ENCODE data around the gene RAE1.

Gene RAE1

DNA sequence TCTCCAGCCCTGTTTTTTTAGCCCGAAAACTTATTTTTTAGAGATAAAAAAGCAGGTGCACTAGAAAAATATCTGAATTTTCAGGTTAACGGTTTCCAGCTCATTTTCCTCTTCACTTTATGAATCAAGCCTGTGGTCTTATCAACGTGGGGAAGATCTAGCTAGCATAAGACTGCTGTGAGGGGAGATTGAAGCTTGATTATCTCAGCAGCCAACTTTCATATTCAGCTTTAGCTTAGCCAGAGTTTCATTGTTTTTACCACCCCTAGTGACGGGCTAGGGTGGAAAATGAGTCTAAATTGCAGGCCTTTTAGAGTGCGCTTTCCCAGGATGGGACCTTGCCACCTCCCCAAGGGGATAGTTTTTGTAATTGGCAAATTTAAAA, 28.2 kb downstream of the RAE1 start:
- no peak overlapping the region for H3K27ac ChIP-seq (ENCODE audit: low read depth in 2 of 2, low read length in 2 of 2)
- no peaks in the 10 kb centered on the region for H3K27me3 ChIP-seq (ENCODE audit: control insufficient read depth in 2 of 2, insufficient read depth in 2 of 2, low read length in 2 of 2)
- no peak overlapping the region for H3K4me3 ChIP-seq (ENCODE audit: low read length in 2 of 2)
- no peaks in the 10 kb centered on the region for H3K9me3 ChIP-seq (ENCODE audit: control insufficient read depth in 2 of 2, low read length in 2 of 2)
- H3K4me1 ChIP-seq (ENCODE audit: control insufficient read depth in 2 of 2, insufficient read depth in 2 of 2, low read length in 2 of 2), result peaks cover 9 to 12% of the 10 kb centered on the region in 2 donors
- H3K36me3 ChIP-seq (ENCODE audit: control insufficient read depth in 2 of 2, insufficient read depth in 2 of 2, low read length in 2 of 2), result peaks cover 21 to 40% of the 10 kb centered on the region in 2 donors
- no peak overlapping the region for H3K9ac ChIP-seq (ENCODE audit: low read depth in 1 of 2, low read length in 2 of 2)

DNA sequence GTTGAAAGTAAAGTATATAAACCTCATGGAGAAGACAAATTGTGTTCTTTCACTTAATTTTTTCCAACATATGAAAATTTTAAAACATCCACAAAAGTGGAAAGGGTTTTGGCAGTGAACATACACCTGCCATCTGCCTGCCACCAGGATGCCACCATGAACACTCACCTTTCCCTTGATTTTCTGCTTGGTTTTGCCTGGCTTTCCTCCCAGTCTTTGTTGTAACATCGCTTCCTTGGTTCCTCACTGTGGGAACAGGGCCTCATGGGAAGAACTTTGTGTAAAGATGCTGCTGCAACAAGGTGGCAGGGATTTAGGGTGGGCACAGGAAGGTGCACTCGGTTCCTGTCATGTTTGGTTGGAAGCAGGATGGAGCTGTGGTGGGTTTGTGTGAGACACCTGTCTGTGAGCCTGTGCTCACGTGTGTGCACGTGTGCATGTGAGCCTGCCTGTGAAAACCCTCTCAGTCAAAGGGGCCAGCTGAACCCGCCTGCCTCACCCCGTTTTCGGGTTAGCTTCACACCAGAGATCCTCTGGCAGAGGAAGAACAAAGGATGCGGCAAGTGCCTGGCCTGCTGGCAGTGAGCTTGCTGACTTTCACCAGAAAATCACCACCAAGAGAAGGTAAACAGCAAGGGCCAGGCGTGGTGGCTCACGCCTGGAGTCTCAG, 29.2 kb downstream of the RAE1 start:
- no peaks in the 10 kb centered on the region for H3K9me3 ChIP-seq (ENCODE audit: control insufficient read depth in 2 of 2, low read length in 2 of 2)
- peaks cover 13 to 32% of the 10 kb centered on the region in 2 donors for H3K36me3 ChIP-seq (ENCODE audit: control insufficient read depth in 2 of 2, insufficient read depth in 2 of 2, low read length in 2 of 2)
- no peak overlapping the region for H3K27ac ChIP-seq (ENCODE audit: low read depth in 2 of 2, low read length in 2 of 2)
- H3K4me1 ChIP-seq (ENCODE audit: control insufficient read depth in 2 of 2, insufficient read depth in 2 of 2, low read length in 2 of 2), result peaks cover 18 to 22% of the 10 kb centered on the region in 2 donors
- H3K9ac ChIP-seq (ENCODE audit: low read depth in 1 of 2, low read length in 2 of 2), result no peak overlapping the region
- H3K27me3 ChIP-seq (ENCODE audit: control insufficient read depth in 2 of 2, insufficient read depth in 2 of 2, low read length in 2 of 2), result no peaks in the 10 kb centered on the region
- no peak overlapping the region for H3K4me3 ChIP-seq (ENCODE audit: low read length in 2 of 2)

DNA sequence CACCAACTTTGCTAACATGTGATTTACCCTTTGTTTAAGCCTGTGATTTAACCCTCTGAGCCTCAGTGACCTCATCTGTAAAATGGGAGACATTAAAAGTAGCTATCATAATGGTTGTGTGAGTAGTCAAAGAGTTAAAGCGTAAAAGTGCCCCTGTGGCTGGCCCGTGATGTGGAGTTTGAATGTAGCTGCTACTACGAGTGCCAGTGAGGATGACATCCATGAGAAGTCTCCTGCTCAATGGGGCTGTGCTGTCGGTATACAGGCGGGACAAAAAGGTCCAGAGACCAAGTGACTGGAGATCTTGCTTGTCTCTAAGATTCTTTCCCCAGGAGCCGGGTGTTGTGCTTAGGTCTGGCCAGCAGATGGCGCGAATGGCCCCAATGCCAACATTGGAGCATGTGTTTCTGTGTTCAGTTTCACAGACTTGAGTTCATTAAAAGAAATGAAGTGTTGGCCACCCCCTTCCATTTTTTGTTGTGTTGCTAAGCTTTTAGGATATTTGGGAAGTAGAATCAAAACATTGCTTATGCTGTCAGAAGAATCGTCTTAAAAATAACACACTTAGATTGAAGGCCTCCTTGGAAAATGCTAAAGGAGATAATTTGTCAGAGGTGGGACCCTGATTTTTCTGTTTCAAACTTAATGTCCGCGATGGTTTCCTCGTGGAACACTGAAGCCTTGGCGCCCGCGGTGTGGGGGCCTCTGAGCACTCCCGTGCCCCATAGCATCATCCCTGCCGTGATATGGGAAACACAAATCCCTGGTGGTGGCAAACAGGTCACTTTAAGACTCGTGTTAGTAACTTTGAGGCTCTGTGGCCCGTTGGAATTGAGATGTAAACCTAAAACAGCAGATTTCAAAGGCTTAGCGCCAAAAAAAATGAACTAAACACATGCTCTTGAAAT, 30.8 kb downstream of the RAE1 start:
- no peak overlapping the region for H3K9ac ChIP-seq (ENCODE audit: low read depth in 1 of 2, low read length in 2 of 2)
- peaks cover 22 to 24% of the 10 kb centered on the region in 2 donors for H3K4me1 ChIP-seq (ENCODE audit: control insufficient read depth in 2 of 2, insufficient read depth in 2 of 2, low read length in 2 of 2)
- peaks cover 5 to 18% of the 10 kb centered on the region in 2 donors for H3K36me3 ChIP-seq (ENCODE audit: control insufficient read depth in 2 of 2, insufficient read depth in 2 of 2, low read length in 2 of 2)
- H3K4me3 ChIP-seq (ENCODE audit: low read length in 2 of 2), result no peak overlapping the region
- H3K27me3 ChIP-seq (ENCODE audit: control insufficient read depth in 2 of 2, insufficient read depth in 2 of 2, low read length in 2 of 2), result no peaks in the 10 kb centered on the region
- H3K27ac ChIP-seq (ENCODE audit: low read depth in 2 of 2, low read length in 2 of 2), result no peak overlapping the region
- no peaks in the 10 kb centered on the region for H3K9me3 ChIP-seq (ENCODE audit: control insufficient read depth in 2 of 2, low read length in 2 of 2)

DNA sequence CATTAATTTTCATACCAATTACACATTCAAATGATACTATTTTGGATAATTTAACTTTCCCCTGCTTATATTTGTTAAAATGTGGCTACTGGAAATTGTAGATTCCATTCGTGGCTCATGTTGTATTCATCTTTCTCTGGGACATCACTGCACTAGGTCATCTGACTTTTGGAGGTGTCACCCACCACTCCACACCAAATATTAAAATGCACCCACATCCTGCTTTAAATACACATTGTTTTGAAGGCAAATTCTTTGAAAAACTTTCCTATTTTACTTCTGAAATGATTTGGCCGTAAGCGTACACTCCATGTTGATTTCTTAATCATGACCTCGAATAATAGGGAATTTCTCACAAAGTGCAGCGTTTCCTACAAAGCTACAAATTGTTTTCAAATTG, 31.5 kb downstream of the RAE1 start:
- no peak overlapping the region for H3K9ac ChIP-seq (ENCODE audit: low read depth in 1 of 2, low read length in 2 of 2)
- H3K36me3 ChIP-seq (ENCODE audit: control insufficient read depth in 2 of 2, insufficient read depth in 2 of 2, low read length in 2 of 2), result peaks cover under 1 to 12% of the 10 kb centered on the region in 2 donors
- H3K27ac ChIP-seq (ENCODE audit: low read depth in 2 of 2, low read length in 2 of 2), result no peak overlapping the region
- H3K4me1 ChIP-seq (ENCODE audit: control insufficient read depth in 2 of 2, insufficient read depth in 2 of 2, low read length in 2 of 2), result peaks cover 22 to 24% of the 10 kb centered on the region in 2 donors
- no peaks in the 10 kb centered on the region for H3K9me3 ChIP-seq (ENCODE audit: control insufficient read depth in 2 of 2, low read length in 2 of 2)
- H3K27me3 ChIP-seq (ENCODE audit: control insufficient read depth in 2 of 2, insufficient read depth in 2 of 2, low read length in 2 of 2), result no peaks in the 10 kb centered on the region
- no peak overlapping the region for H3K4me3 ChIP-seq (ENCODE audit: low read length in 2 of 2)

DNA sequence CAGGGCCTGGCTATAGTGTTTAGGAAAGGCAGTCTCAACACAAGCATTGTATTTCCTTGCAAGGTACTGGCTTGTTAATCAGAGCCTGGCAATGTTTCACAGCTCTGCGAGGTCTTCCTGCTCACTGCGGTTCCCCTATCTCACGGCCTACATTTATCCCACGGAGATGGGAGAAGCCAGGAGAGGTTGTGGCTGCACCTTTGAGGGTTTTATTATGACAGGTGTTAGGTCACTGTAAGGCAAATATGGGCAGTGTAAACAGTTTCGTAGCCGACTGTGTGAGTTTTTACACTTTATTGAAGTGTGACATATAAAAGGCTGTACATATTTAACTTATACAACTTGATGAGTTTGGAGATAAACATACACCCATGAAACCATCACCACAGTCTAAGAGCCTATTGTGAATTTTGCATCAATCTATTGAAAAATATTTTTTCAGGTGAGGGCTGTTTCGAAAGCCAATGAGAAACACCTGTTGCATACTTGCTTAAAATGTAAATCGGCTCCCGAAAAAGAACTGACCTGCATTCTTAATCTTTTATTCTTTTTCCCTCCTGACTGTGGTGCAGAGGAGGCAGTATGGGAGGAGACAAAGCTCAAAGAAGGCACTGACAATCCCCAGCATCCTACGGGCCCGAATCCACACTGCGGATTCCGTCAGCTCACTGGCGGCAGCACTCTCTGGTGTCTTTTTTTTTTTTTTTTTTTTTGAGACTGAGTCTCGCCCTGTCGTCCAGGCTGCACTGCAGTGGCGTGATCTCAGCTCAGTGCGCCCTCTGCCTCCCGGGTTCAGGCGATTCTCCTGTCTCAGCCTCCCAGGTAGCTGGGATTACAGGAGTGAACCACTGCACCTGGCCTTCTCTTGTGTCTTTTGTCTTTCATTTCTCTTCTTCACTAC, 32.6 kb downstream of the RAE1 start:
- no peaks in the 10 kb centered on the region for H3K9me3 ChIP-seq (ENCODE audit: control insufficient read depth in 2 of 2, low read length in 2 of 2)
- H3K27ac ChIP-seq (ENCODE audit: low read depth in 2 of 2, low read length in 2 of 2), result peak overlapping the region; percentile 67 to 70
- H3K4me1 ChIP-seq (ENCODE audit: control insufficient read depth in 2 of 2, insufficient read depth in 2 of 2, low read length in 2 of 2), result peaks cover 22 to 24% of the 10 kb centered on the region in 2 donors
- H3K27me3 ChIP-seq (ENCODE audit: control insufficient read depth in 2 of 2, insufficient read depth in 2 of 2, low read length in 2 of 2), result no peaks in the 10 kb centered on the region
- peak overlapping the region in 1 of 2 donors; percentile 47 for H3K9ac ChIP-seq (ENCODE audit: low read depth in 1 of 2, low read length in 2 of 2)
- peak overlapping the region in 1 of 2 donors; percentile 3 for H3K4me3 ChIP-seq (ENCODE audit: low read length in 2 of 2)
- H3K36me3 ChIP-seq (ENCODE audit: control insufficient read depth in 2 of 2, insufficient read depth in 2 of 2, low read length in 2 of 2), result peaks cover 0 to 3% of the 10 kb centered on the region in 2 donors

DNA sequence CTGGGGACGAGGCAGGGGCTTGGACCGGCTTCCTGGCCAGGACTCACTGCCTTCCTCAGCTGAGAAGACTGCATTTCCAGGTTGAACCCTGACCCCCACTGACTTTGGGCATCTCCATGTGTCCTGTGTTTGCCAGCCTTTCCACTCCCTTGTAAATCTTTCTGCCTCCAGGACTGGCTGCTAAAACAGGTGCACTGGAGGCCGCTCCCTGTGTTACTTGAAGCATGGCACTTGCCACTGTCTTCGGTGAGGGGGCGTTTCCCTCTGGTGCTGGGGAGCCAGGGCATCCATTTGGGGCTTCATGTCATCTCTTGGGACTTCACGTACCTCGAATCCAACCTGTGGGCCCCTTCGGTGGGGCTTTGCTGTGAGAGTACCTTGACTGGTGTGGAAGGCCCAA, 33.4 kb downstream of the RAE1 start:
- Histone ChIP-seq H3K36me3 (ENCODE audit: control insufficient read depth in 2 of 2, insufficient read depth in 2 of 2, low read length in 2 of 2) (peaks cover 0 to 3% of the 10 kb centered on the region in 2 donors), H3K9me3 (ENCODE audit: control insufficient read depth in 2 of 2, low read length in 2 of 2) (no peaks in the 10 kb centered on the region)

DNA sequence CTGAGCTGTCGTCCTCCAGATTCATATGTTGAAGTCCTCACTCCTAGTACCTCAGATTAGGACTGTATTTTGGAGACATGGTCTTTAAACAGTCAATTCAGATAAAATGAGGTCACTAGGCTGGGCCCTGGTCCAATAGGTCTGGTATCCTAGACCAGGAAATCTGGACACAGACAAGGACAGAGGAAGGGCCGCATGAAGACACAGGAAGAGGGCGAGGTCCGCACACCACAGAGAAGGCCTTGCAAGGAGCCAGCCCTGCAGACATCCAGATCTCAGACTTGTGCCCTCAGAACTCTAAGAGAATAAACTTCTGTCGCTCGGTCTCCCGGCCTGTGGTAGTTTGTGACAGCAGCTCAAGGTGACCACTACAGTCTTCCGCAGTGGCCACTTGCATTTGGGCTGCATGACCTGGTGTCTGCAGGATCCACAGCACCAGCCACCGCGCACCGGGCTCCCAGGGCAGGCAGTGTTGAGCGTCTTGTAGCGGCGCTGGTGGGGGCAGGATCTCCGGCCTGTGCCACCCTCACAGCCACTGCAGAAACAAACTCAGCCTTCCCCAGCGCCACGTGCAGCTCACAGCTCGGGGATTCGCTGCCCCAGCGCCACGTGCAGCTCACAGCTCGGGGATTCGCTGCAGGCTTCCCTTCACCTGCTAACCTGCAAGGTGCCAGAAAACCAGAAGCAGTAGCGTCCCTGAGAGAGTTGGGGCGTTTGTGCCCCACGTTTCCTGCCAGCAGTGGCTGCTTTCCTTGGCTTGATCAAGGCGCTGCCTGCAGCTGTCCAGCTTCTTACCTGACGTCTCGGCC, 34.1 kb downstream of the RAE1 start:
- H3K9me3 ChIP-seq (ENCODE audit: control insufficient read depth in 2 of 2, low read length in 2 of 2), result no peaks in the 10 kb centered on the region
- no peak overlapping the region for H3K4me3 ChIP-seq (ENCODE audit: low read length in 2 of 2)
- H3K27ac ChIP-seq (ENCODE audit: low read depth in 2 of 2, low read length in 2 of 2), result peak overlapping the region in 1 of 2 donors; percentile 67
- no peak overlapping the region for H3K9ac ChIP-seq (ENCODE audit: low read depth in 1 of 2, low read length in 2 of 2)
- peaks cover 0 to 3% of the 10 kb centered on the region in 2 donors for H3K36me3 ChIP-seq (ENCODE audit: control insufficient read depth in 2 of 2, insufficient read depth in 2 of 2, low read length in 2 of 2)
- peaks cover 31 to 35% of the 10 kb centered on the region in 2 donors for H3K4me1 ChIP-seq (ENCODE audit: control insufficient read depth in 2 of 2, insufficient read depth in 2 of 2, low read length in 2 of 2)
- H3K27me3 ChIP-seq (ENCODE audit: control insufficient read depth in 2 of 2, insufficient read depth in 2 of 2, low read length in 2 of 2), result no peaks in the 10 kb centered on the region

More for the DNA sequence above, 33.4 kb downstream of the RAE1 start:
- peak overlapping the region in 1 of 2 donors; percentile 3 for H3K4me3 ChIP-seq (ENCODE audit: low read length in 2 of 2)
- no peaks in the 10 kb centered on the region for H3K27me3 ChIP-seq (ENCODE audit: control insufficient read depth in 2 of 2, insufficient read depth in 2 of 2, low read length in 2 of 2)
- peak overlapping the region; percentile 39 to 67 for H3K27ac ChIP-seq (ENCODE audit: low read depth in 2 of 2, low read length in 2 of 2)
- H3K4me1 ChIP-seq (ENCODE audit: control insufficient read depth in 2 of 2, insufficient read depth in 2 of 2, low read length in 2 of 2), result peaks cover 24 to 28% of the 10 kb centered on the region in 2 donors
- H3K9ac ChIP-seq (ENCODE audit: low read depth in 1 of 2, low read length in 2 of 2), result peak overlapping the region in 1 of 2 donors; percentile 47

DNA sequence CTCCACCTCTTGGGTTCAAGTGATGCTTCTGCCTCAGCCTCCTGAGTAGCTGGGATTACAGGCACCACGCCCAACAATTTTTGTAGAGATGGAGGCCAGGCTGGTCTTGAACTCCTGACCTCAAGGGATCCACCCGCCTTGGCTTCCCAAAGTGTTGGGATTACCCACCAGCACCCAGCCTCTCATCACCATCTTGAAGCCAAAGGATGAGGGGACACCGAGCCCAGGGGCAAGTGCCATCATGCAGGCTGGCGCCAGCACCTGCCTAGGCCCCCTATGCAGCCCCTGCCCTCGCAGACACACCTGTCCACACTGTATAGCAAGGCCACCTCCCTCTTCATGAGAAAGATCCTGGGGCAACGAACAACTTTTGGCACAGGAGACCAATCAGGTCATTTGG, 34.9 kb downstream of the RAE1 start:
- H3K4me3 ChIP-seq (ENCODE audit: low read length in 2 of 2), result no peak overlapping the region
- H3K36me3 ChIP-seq (ENCODE audit: control insufficient read depth in 2 of 2, insufficient read depth in 2 of 2, low read length in 2 of 2), result no peaks in the 10 kb centered on the region
- no peak overlapping the region for H3K9ac ChIP-seq (ENCODE audit: low read depth in 1 of 2, low read length in 2 of 2)
- peaks cover 35 to 41% of the 10 kb centered on the region in 2 donors for H3K4me1 ChIP-seq (ENCODE audit: control insufficient read depth in 2 of 2, insufficient read depth in 2 of 2, low read length in 2 of 2)
- no peaks in the 10 kb centered on the region for H3K27me3 ChIP-seq (ENCODE audit: control insufficient read depth in 2 of 2, insufficient read depth in 2 of 2, low read length in 2 of 2)
- no peak overlapping the region for H3K27ac ChIP-seq (ENCODE audit: low read depth in 2 of 2, low read length in 2 of 2)
- no peaks in the 10 kb centered on the region for H3K9me3 ChIP-seq (ENCODE audit: control insufficient read depth in 2 of 2, low read length in 2 of 2)

DNA sequence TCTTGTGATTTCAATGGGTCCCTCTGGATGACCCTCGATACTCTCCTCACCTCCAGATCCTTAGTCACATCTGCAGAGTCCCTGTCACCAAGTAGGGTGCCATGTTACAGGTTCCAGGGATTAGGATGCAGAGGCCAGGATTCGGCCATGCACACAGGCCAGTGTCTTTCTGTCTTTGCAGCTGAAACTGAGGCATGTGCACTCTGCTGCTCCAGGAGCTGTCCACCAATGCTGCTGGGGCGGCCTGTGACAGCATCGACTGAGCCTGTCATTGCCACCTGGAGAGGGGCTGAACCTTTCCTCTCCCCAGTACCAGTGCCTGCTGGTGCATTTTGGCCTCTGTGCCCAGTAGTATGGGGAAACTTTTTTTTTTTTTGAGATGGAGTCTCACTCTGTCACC, 35.7 kb downstream of the RAE1 start:
- no peaks in the 10 kb centered on the region for H3K36me3 ChIP-seq (ENCODE audit: control insufficient read depth in 2 of 2, insufficient read depth in 2 of 2, low read length in 2 of 2)
- H3K4me1 ChIP-seq (ENCODE audit: control insufficient read depth in 2 of 2, insufficient read depth in 2 of 2, low read length in 2 of 2), result peaks cover 36 to 41% of the 10 kb centered on the region in 2 donors

More for the DNA sequence above, 35.7 kb downstream of the RAE1 start:
- Histone ChIP-seq H3K4me3 (ENCODE audit: low read length in 2 of 2) (no peak overlapping the region), H3K9ac (ENCODE audit: low read depth in 1 of 2, low read length in 2 of 2) (no peak overlapping the region), H3K9me3 (ENCODE audit: control insufficient read depth in 2 of 2, low read length in 2 of 2) (no peaks in the 10 kb centered on the region), H3K27me3 (ENCODE audit: control insufficient read depth in 2 of 2, insufficient read depth in 2 of 2, low read length in 2 of 2) (no peaks in the 10 kb centered on the region), H3K27ac (ENCODE audit: low read depth in 2 of 2, low read length in 2 of 2) (no peak overlapping the region)
